Measurements from ENCODE around the gene SPTBN1.

DNA sequence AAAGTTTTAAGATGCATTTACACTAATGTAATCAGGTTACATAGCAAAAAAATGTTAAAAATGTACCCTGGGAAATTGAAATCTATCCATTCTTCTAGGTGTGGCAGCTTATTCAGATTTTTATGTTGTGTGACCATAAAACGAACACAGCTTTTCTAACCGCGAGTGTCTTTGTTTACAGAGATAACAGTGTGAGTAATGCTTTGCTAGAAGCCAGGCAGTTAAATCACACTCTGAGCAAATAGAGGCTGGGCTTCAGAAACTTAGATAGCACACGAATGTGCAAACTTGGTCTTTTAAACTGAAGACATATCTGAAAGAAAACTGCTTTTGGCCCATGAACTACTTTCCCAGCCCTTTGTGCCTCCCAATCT, 116.1 kb downstream of the SPTBN1 start:
- TF ChIP-seq CTCF (conservative IDR thresholded peaks at IDR 0.05; ENCODE audit: low read length) (no peak), EZH2phosphoT487 (IDR thresholded peaks at IDR 0.05; ENCODE audit: borderline replicate concordance, low read depth, low read length) (no peak)

Measured in OCI-LY7 (cell line).